ENCODE results near the gene RFTN2. TPM values are rescaled to one million over a fixed set of nuclear protein-coding genes. Genes with fewer than 3 reads are reported as not detected.
A peak's percentile ranks its signal among the peaks of the same experiment; 100 is the strongest.

The RFTN2 gene
- total RNA-seq, 1 experiment from 2014 or later: not detected

DNA sequence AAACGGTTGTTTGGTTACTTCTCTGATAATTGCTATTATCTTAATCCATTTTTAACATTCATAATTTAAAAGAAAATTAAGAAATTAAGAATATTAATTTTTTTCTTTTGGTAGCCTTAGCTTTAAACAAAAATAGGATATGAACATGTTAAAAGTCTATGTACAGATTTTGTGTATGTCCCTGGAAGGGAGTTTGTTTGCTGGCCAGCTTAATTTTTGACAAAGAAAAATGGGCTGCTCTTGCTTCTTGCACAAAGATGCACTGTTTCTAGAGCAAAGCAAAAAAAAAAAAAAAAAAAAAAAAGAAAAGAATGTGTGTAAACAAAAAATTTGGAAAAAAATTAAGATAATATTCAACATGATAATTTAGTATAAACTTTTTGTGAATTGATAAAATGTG lies 1.3 kb downstream of the RFTN2 start:
- no peak overlapping the region for H3K27ac ChIP-seq (ENCODE audit: low read length)
- no TSS peak for BruUV-seq (replicated peaks)
- TF ChIP-seq REST (IDR thresholded peaks at IDR 0.05; ENCODE audit: insufficient read depth in 1 of 2, low read depth in 2 of 2, low read length in 1 of 2) (no peak), TCF7L2 (IDR thresholded peaks at IDR 0.05; ENCODE audit: low read depth, low read length) (no peak)
- POLR2A ChIA-PET: no interaction called here
- in situ Hi-C loops (cut with HindIII; ENCODE audit: low pct_unique_long_range_greater_than_20kb, low sequenced_read_pairs) (no loop called here), intact Hi-C loops (cut with micrococcal nuclease; ENCODE audit: unreplicated experiment) (no loop called here)
- H3K9me3 ChIP-seq (ENCODE audit: control insufficient read depth, insufficient read depth, low read depth, low read length): no peaks in the 10 kb centered on the region
- no peak for DNase-seq (ENCODE audit: low read depth, low spot score)
- H3K4me3 ChIP-seq (ENCODE audit: low read depth in 2 of 2, low read length in 2 of 2): no peak overlapping the region
- no peaks in the 10 kb centered on the region for H3K36me3 ChIP-seq (ENCODE audit: control insufficient read depth, insufficient read depth, low read length)
- H3K27me3 ChIP-seq (ENCODE audit: control insufficient read depth, insufficient read depth, low read length): no peaks in the 10 kb centered on the region
- CTCF ChIA-PET: no interaction called here
- H3K4me1 ChIP-seq (ENCODE audit: control insufficient read depth, insufficient read depth, low read length): no peaks in the 10 kb centered on the region
- ATAC-seq: no peak

- no peak for ATAC-seq
- in situ Hi-C loops (cut with HindIII; ENCODE audit: low pct_unique_long_range_greater_than_20kb, low sequenced_read_pairs): no loop called here
- H3K27ac ChIP-seq (ENCODE audit: low read length): no peak overlapping the region
- H3K9me3 ChIP-seq (ENCODE audit: control insufficient read depth, insufficient read depth, low read depth, low read length): no peaks in the 10 kb centered on the region
- ChIA-PET CTCF (no interaction called here), POLR2A (no interaction called here)
- no peaks in the 10 kb centered on the region for H3K4me1 ChIP-seq (ENCODE audit: control insufficient read depth, insufficient read depth, low read length)
- no TSS peak for BruUV-seq (replicated peaks)
- no peak for TF ChIP-seq REST (IDR thresholded peaks at IDR 0.05; ENCODE audit: insufficient read depth in 1 of 2, low read depth in 2 of 2, low read length in 1 of 2)
- DNase-seq (ENCODE audit: low read depth, low spot score): no peak
- no peaks in the 10 kb centered on the region for H3K27me3 ChIP-seq (ENCODE audit: control insufficient read depth, insufficient read depth, low read length)
- H3K4me3 ChIP-seq (ENCODE audit: low read depth in 2 of 2, low read length in 2 of 2): no peak overlapping the region
- intact Hi-C loops (cut with micrococcal nuclease; ENCODE audit: unreplicated experiment): no loop called here
- no peaks in the 10 kb centered on the region for H3K36me3 ChIP-seq (ENCODE audit: control insufficient read depth, insufficient read depth, low read length)
These were observed 1.8 kb downstream of the RFTN2 start for GRCh38 chr2:197673606-197674005.

- TF ChIP-seq SIN3A (IDR thresholded peaks at IDR 0.05; ENCODE audit: borderline replicate concordance, insufficient read depth, low read depth, low read length) (no peak), TCF7L2 (IDR thresholded peaks at IDR 0.05; ENCODE audit: low read depth, low read length) (no peak), CTCF (IDR thresholded peaks at IDR 0.05) (no peak), REST (IDR thresholded peaks at IDR 0.05; ENCODE audit: insufficient read depth in 1 of 2, low read depth in 2 of 2, low read length in 1 of 2) (no peak), POLR2AphosphoS5 (IDR thresholded peaks at IDR 0.05; ENCODE audit: low read depth, low read length) (no peak)
- intact Hi-C loops (cut with micrococcal nuclease; ENCODE audit: unreplicated experiment): no loop called here
- no peak for DNase-seq (ENCODE audit: low read depth, low spot score)
- Histone ChIP-seq H3K4me1 (ENCODE audit: control insufficient read depth, insufficient read depth, low read length) (no peaks in the 10 kb centered on the region), H3K27ac (ENCODE audit: low read length) (no peak overlapping the region), H3K4me3 (ENCODE audit: low read depth in 2 of 2, low read length in 2 of 2) (no peak overlapping the region), H3K27me3 (ENCODE audit: control insufficient read depth, insufficient read depth, low read length) (no peaks in the 10 kb centered on the region), H3K9me3 (ENCODE audit: control insufficient read depth, insufficient read depth, low read depth, low read length) (no peaks in the 10 kb centered on the region), H3K36me3 (ENCODE audit: control insufficient read depth, insufficient read depth, low read length) (no peaks in the 10 kb centered on the region)
- ChIA-PET CTCF (no interaction called here), POLR2A (no interaction called here)
- ATAC-seq: 0 out of 2 replicates have a peak, but pooled peaks have one; percentile 38
- BruUV-seq (replicated peaks): no TSS peak
- in situ Hi-C loops (cut with HindIII; ENCODE audit: low pct_unique_long_range_greater_than_20kb, low sequenced_read_pairs): no loop called here
These were observed 2.3 kb downstream of the RFTN2 start for GRCh38 chr2:197673106-197673505.
